Measurements from ENCODE around the gene EXD1. TPM values are rescaled to one million over a fixed set of nuclear protein-coding genes. Genes with fewer than 3 reads are reported as not detected.

Gene EXD1
- total and polyA plus RNA-seq, 9 of the 15 experiments (the other 6 are each of a cell fraction or from before 2014, with no cell fraction given) = not detected

- TF ChIP-seq REST (IDR thresholded peaks at IDR 0.05; ENCODE audit: borderline replicate concordance) (peak; percentile 4; the same call in 1 of the 2 replicates), REST (CRISPR knock-in tag; IDR thresholded peaks at IDR 0.05; ENCODE audit: low read depth) (no peak), TOE1 (IDR thresholded peaks at IDR 0.05; ENCODE audit: borderline replicate concordance) (peak; percentile 98), TOE1 (CRISPR knock-in tag; IDR thresholded peaks at IDR 0.05; ENCODE audit: borderline replicate concordance, low read depth) (0 out of 2 replicates have a peak, but pooled peaks have one; percentile 32), NCOA6 (IDR thresholded peaks at IDR 0.05) (peak; percentile 70; the same call in 1 of the 2 replicates), PML (IDR thresholded peaks at IDR 0.05; ENCODE audit: low read length) (0 out of 2 replicates have a peak, but pooled peaks have one; percentile 23), MYNN (IDR thresholded peaks at IDR 0.05) (no peak), MYNN (CRISPR knock-in tag; IDR thresholded peaks at IDR 0.05) (no peak), CBFB (CRISPR knock-in tag; IDR thresholded peaks at IDR 0.05) (peak; percentile 95), PTRF (tag; IDR thresholded peaks at IDR 0.05) (no peak), KDM5B (IDR thresholded peaks at IDR 0.05; ENCODE audit: insufficient replicate concordance, low read depth, low read length) (peak; percentile 78), GMEB1 (CRISPR knock-in tag; IDR thresholded peaks at IDR 0.05) (peak; percentile 83), ZNF395 (CRISPR knock-in tag; IDR thresholded peaks at IDR 0.05) (peak; percentile 82), MBD2 (IDR thresholded peaks at IDR 0.05; ENCODE audit: borderline replicate concordance, low read depth) (peak; percentile 52; the same call in 1 of the 2 replicates), HDGF (IDR thresholded peaks at IDR 0.05) (no peak), GTF2B (IDR thresholded peaks at IDR 0.05; ENCODE audit: extremely low read depth, insufficient read length) (no peak), ARID1B (IDR thresholded peaks at IDR 0.05) (peak; percentile 47; the same call in 1 of the 2 replicates)
These were observed at the start of gene EXD1, which contains the start of gene CHP1 (continued) for GRCh38 chr15:41230650-41231421.

Data from K562 (cell line).